ENCODE data around the gene PSMA6. TPM values are rescaled to one million over a fixed set of nuclear protein-coding genes. Genes with fewer than 3 reads are reported as not detected.

Gene PSMA6
- total and polyA plus RNA-seq, 2 of the 13 experiments (the other 11 are each of a cell fraction or from before 2014, with no cell fraction given), result 525 to 1,109 TPM

- ChIA-PET POLR2A (interaction anchor here (0.5 kb wide), 1 partner anchor 582 kb away, joined by 3 read pairs; the partner anchor contains the start of gene BRMS1L), CTCF (ENCODE audit: low intra/inter-chr PET ratio, low total read pairs) (no interaction called here)
- H3K9me3 ChIP-seq (ENCODE audit: low read length), result no peaks in the 10 kb centered on the region
- H3K4me3 ChIP-seq (replicated peaks in 1 of 3; ENCODE audit: insufficient read depth in 1 of 3, low read depth in 2 of 3, low read length in 3 of 3), result no peak overlapping the region
- ATAC-seq (no peak), FAIRE-seq (no peak), DNase-seq (ENCODE audit: low spot score) (no peak)
- 65% methylated on average over 2 of the region's 2 CpGs for WGBS (ENCODE audit: low lambda C conversion rate)
- H3K79me2 ChIP-seq (ENCODE audit: insufficient read depth, low read length), result no peaks in the 10 kb centered on the region
- H3K36me3 ChIP-seq (replicated peaks in 1 of 2; ENCODE audit: control insufficient read depth in 1 of 2, insufficient read depth in 2 of 2, low read length in 2 of 2), result peaks cover 0 to 2% of the 10 kb centered on the region in 2 experiments; a peak in 2 of 5 replicates
- no TSS peak for BruUV-seq (replicated peaks)
- no peaks in the 10 kb centered on the region for H3K4me1 ChIP-seq (ENCODE audit: insufficient read depth, low read length)
- H3K4me2 ChIP-seq (ENCODE audit: low read depth, low read length), result no peak overlapping the region
- no peaks in the 10 kb centered on the region for H3K27me3 ChIP-seq (ENCODE audit: control insufficient read depth in 1 of 2, insufficient read depth in 2 of 2, low read length in 2 of 2)
- in situ Hi-C loops (cut with HindIII; ENCODE audit: extremely low pct_ligation_motif_present, low pct_unique_long_range_greater_than_20kb) (no loop called here), intact Hi-C loops (cut with micrococcal nuclease; ENCODE audit: unreplicated experiment) (no loop called here)
- no peak overlapping the region for H3K27ac ChIP-seq (ENCODE audit: extremely low read length, insufficient read depth, low read length)
- no peak overlapping the region for H3K9ac ChIP-seq (ENCODE audit: insufficient read depth, low read depth, low read length)
- TF ChIP-seq ZNF17 (CRISPR knock-in tag; IDR thresholded peaks at IDR 0.05) (no peak), ZNF672 (CRISPR knock-in tag; IDR thresholded peaks at IDR 0.05) (no peak), NFIC (IDR thresholded peaks at IDR 0.05; ENCODE audit: low read length) (no peak), KDM5B (CRISPR knock-in tag; IDR thresholded peaks at IDR 0.05; ENCODE audit: borderline replicate concordance) (no peak), FOXP4 (CRISPR knock-in tag; IDR thresholded peaks at IDR 0.05) (no peak), ZNF589 (CRISPR knock-in tag; conservative IDR thresholded peaks at IDR 0.05) (no peak), GPN1 (CRISPR knock-in tag; IDR thresholded peaks at IDR 0.05; ENCODE audit: borderline replicate concordance) (no peak), ATF6 (CRISPR knock-in tag; conservative IDR thresholded peaks at IDR 0.05) (no peak), ZSCAN22 (CRISPR knock-in tag; IDR thresholded peaks at IDR 0.05) (no peak), ZNF543 (CRISPR knock-in tag; IDR thresholded peaks at IDR 0.05) (no peak)
- H2AFZ ChIP-seq (ENCODE audit: low read length), result no peak overlapping the region
- H4K20me1 ChIP-seq (ENCODE audit: insufficient read depth, low read length), result no peaks in the 10 kb centered on the region
These were observed 48.2 kb upstream of the PSMA6 start for GRCh38 chr14:35243956-35244355.
